ENCODE results near the gene SH3D19. TPM values are rescaled to one million over a fixed set of nuclear protein-coding genes. Genes with fewer than 3 reads are reported as not detected.

The SH3D19 gene
- total and polyA plus RNA-seq, 2 experiments from 2014 or later: 28.2 to 54.7 TPM

DNA sequence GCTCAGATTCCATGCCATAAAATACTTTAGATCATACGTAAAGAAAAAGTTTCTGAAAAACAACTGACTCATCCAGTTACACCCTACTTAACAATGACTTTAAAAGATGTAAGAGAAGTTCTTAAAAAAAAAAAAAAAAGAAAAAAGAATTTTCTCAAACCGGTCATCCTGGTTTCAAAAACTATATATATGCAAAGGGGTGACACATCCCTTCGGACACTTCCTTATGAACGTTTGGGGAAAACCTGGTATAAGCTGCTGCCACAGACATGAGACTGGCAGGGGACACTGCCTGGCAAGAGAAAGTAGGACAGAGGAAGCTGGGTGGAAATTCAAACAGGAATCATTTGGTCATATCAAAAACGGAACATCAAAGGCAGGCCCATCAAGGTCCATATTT lies 129.6 kb downstream of the SH3D19 start:
- H3K4me2 ChIP-seq: no peak overlapping the region
- H3K27ac ChIP-seq: peak overlapping the region; percentile 54
- no peaks in the 10 kb centered on the region for H3K36me3 ChIP-seq (replicated peaks; ENCODE audit: insufficient read depth, low read depth)
- H3K4me1 ChIP-seq (ENCODE audit: insufficient read depth): peaks cover 4% of the 10 kb centered on the region
- H4K20me1 ChIP-seq (ENCODE audit: insufficient read depth, poor library complexity, severe bottlenecking): no peaks in the 10 kb centered on the region
- 49% methylated on average over 5 of the region's 5 CpGs for WGBS (ENCODE audit: low lambda C conversion rate, missing lambda C conversion rate)
- H2AFZ ChIP-seq: no peak overlapping the region
- no peak overlapping the region for H3K4me3 ChIP-seq
- no peak for DNase-seq (ENCODE audit: low spot score)
- TF ChIP-seq, protein P1, sequence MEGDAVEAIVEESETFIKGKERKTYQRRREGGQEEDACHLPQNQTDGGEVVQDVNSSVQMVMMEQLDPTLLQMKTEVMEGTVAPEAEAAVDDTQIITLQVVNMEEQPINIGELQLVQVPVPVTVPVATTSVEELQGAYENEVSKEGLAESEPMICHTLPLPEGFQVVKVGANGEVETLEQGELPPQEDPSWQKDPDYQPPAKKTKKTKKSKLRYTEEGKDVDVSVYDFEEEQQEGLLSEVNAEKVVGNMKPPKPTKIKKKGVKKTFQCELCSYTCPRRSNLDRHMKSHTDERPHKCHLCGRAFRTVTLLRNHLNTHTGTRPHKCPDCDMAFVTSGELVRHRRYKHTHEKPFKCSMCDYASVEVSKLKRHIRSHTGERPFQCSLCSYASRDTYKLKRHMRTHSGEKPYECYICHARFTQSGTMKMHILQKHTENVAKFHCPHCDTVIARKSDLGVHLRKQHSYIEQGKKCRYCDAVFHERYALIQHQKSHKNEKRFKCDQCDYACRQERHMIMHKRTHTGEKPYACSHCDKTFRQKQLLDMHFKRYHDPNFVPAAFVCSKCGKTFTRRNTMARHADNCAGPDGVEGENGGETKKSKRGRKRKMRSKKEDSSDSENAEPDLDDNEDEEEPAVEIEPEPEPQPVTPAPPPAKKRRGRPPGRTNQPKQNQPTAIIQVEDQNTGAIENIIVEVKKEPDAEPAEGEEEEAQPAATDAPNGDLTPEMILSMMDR (IDR thresholded peaks at IDR 0.05; ENCODE audit: poor library complexity): no peak
- TF ChIP-seq EZH2 (IDR thresholded peaks at IDR 0.05; ENCODE audit: borderline replicate concordance) (no peak), EZH2phosphoT487 (IDR thresholded peaks at IDR 0.05; ENCODE audit: low read depth, severe bottlenecking, unreplicated experiment) (no peak)
- H3K9me2 ChIP-seq (replicated peaks; ENCODE audit: insufficient read depth): no peaks in the 10 kb centered on the region
- H3K27me3 ChIP-seq: no peaks in the 10 kb centered on the region
- H3K79me2 ChIP-seq: peaks cover 54% of the 10 kb centered on the region
- H3K9me3 ChIP-seq (ENCODE audit: low read depth): no peaks in the 10 kb centered on the region

GRCh38 chr4:151193414-151193813 lies 132.0 kb downstream of the SH3D19 start:
- peaks cover 4% of the 10 kb centered on the region for H3K4me1 ChIP-seq (ENCODE audit: insufficient read depth)
- H3K79me2 ChIP-seq: peaks cover 42% of the 10 kb centered on the region
- no peak for DNase-seq (ENCODE audit: low spot score)
- 97% methylated on average over 2 of the region's 2 CpGs for WGBS (ENCODE audit: low lambda C conversion rate, missing lambda C conversion rate)
- H3K9me2 ChIP-seq (replicated peaks; ENCODE audit: insufficient read depth): no peaks in the 10 kb centered on the region
- H3K27me3 ChIP-seq: no peaks in the 10 kb centered on the region
- no peaks in the 10 kb centered on the region for H4K20me1 ChIP-seq (ENCODE audit: insufficient read depth, poor library complexity, severe bottlenecking)
- no peaks in the 10 kb centered on the region for H3K36me3 ChIP-seq (replicated peaks; ENCODE audit: insufficient read depth, low read depth)
- H3K27ac ChIP-seq: no peak overlapping the region
- no peak overlapping the region for H2AFZ ChIP-seq
- no peak for TF ChIP-seq EZH2 (IDR thresholded peaks at IDR 0.05; ENCODE audit: borderline replicate concordance)
- TF ChIP-seq, protein P1 (IDR thresholded peaks at IDR 0.05; ENCODE audit: poor library complexity): no peak
- no peak for TF ChIP-seq EZH2phosphoT487 (IDR thresholded peaks at IDR 0.05; ENCODE audit: low read depth, severe bottlenecking, unreplicated experiment)
- H3K4me3 ChIP-seq: no peak overlapping the region
- no peaks in the 10 kb centered on the region for H3K9me3 ChIP-seq (ENCODE audit: low read depth)
- H3K4me2 ChIP-seq: no peak overlapping the region

DNA sequence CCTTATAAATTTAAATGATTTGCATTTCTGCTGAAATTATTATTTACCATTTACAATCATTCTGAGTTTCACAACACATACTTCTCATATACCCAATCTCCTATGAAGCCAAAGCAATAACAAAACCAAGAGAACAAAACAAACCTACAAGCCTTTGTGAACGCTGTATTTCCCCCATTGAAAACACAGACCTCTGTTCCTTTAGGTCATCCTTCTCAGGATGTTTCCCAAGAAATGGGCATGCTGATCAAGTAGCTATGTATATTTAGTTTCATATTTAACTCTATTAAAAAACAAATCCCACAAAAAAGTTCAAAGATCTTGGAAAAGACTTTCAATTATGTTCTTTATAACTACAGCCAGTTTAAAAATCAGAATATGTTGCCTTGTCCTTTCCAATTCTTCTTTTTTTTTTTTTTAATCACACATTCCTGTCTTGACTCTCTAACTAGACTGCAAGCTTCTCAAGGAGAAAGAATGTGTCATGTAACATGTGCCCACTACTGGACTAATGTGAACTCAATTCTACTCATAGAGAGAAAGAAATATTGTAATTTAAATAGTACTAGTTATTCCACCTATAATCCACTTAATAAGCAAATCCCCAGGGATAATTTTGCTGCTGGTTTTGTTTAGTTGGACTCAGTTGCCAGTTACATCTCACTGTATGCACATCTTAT lies 132.7 kb downstream of the SH3D19 start:
- WGBS (ENCODE audit: low lambda C conversion rate, missing lambda C conversion rate): 100% methylated on average over 1 of the region's 1 CpG
- H3K9me3 ChIP-seq (ENCODE audit: low read depth): no peaks in the 10 kb centered on the region
- no peak overlapping the region for H3K27ac ChIP-seq
- no peak for DNase-seq (ENCODE audit: low spot score)
- peaks cover 4% of the 10 kb centered on the region for H3K4me1 ChIP-seq (ENCODE audit: insufficient read depth)
- H4K20me1 ChIP-seq (ENCODE audit: insufficient read depth, poor library complexity, severe bottlenecking): no peaks in the 10 kb centered on the region
- no peaks in the 10 kb centered on the region for H3K36me3 ChIP-seq (replicated peaks; ENCODE audit: insufficient read depth, low read depth)
- H3K4me3 ChIP-seq: no peak overlapping the region
- TF ChIP-seq EZH2 (IDR thresholded peaks at IDR 0.05; ENCODE audit: borderline replicate concordance): no peak
- no peaks in the 10 kb centered on the region for H3K9me2 ChIP-seq (replicated peaks; ENCODE audit: insufficient read depth)
- H3K27me3 ChIP-seq: no peaks in the 10 kb centered on the region
- H2AFZ ChIP-seq: no peak overlapping the region
- no peak overlapping the region for H3K4me2 ChIP-seq
- H3K79me2 ChIP-seq: peaks cover 43% of the 10 kb centered on the region

DNA sequence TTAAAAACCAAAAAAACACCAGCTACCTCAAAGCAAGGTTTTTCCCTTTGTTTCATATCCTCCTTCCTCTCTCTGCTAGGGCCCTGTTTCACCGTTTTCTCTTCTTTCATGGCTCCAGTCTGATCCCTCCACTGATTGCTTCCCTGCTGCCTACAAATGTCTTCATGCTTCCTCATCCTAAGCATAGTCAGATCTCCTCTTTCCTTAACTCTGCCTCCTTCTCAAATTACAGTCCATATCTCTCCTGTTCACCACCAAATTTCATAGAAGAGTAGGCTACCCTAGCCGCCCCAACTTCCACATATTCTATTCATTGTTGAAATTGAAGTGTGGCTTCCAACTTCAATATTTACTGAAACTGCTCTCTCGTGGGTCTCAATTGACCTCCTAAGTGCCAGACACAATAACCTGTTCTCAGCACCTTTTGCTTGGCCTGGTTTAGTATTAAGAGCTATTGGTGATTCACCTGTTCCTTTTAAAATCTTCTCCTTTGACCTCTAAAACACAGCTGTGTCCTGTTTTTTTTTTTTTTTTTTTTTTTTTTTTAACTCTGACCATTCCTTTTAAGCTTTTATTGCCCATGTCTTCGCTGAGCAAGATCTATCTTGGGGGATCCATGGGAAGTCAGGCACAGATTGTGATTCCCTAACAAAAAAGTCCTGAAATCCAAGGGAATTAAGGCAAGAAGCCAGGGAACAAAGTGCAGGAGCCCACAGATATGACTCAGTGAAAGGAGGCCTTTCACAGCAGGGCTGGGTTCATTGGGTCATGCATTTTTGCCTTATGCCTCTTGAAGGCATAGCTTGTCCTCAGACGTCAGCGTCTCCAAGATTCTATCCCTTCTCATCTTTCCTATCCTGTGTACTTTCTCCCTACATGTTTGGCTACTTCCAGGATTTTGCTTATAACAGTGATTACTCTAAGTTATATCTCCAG lies 140.6 kb downstream of the SH3D19 start:
- Histone ChIP-seq H3K4me1 (ENCODE audit: insufficient read depth) (peaks cover 24% of the 10 kb centered on the region), H3K4me3 (no peak overlapping the region), H3K4me2 (peak overlapping the region; percentile 53), H3K27me3 (no peaks in the 10 kb centered on the region), H3K9me2 (replicated peaks; ENCODE audit: insufficient read depth) (no peaks in the 10 kb centered on the region), H3K79me2 (peaks cover 8% of the 10 kb centered on the region), H3K27ac (peak overlapping the region; percentile 72), H2AFZ (no peak overlapping the region), H4K20me1 (ENCODE audit: insufficient read depth, poor library complexity, severe bottlenecking) (no peaks in the 10 kb centered on the region), H3K36me3 (replicated peaks; ENCODE audit: insufficient read depth, low read depth) (no peaks in the 10 kb centered on the region), H3K9me3 (ENCODE audit: low read depth) (no peaks in the 10 kb centered on the region)
- WGBS (ENCODE audit: low lambda C conversion rate, missing lambda C conversion rate): 53% methylated on average over 6 of the region's 6 CpGs
- DNase-seq (ENCODE audit: low spot score): peak; percentile 60
- TF ChIP-seq, protein P1 (IDR thresholded peaks at IDR 0.05; ENCODE audit: poor library complexity): no peak
- TF ChIP-seq EZH2 (IDR thresholded peaks at IDR 0.05; ENCODE audit: borderline replicate concordance) (no peak), EZH2phosphoT487 (IDR thresholded peaks at IDR 0.05; ENCODE audit: low read depth, severe bottlenecking, unreplicated experiment) (no peak)

Measured in hepatocyte (in vitro differentiated cells).